DMS53 (cell line): ENCODE results near the gene QRICH2.
"Not testable (repeated sequence)": the region's sequence is repeated elsewhere in the genome, so short reads cannot be mapped to it uniquely, and the experiment has no call there.

Experiments used
- DNase-seq: peaks from one replicate; lab custom pipeline; 2025; lab: John Stamatoyannopoulos, UW

QRICH2 gene

DNA sequence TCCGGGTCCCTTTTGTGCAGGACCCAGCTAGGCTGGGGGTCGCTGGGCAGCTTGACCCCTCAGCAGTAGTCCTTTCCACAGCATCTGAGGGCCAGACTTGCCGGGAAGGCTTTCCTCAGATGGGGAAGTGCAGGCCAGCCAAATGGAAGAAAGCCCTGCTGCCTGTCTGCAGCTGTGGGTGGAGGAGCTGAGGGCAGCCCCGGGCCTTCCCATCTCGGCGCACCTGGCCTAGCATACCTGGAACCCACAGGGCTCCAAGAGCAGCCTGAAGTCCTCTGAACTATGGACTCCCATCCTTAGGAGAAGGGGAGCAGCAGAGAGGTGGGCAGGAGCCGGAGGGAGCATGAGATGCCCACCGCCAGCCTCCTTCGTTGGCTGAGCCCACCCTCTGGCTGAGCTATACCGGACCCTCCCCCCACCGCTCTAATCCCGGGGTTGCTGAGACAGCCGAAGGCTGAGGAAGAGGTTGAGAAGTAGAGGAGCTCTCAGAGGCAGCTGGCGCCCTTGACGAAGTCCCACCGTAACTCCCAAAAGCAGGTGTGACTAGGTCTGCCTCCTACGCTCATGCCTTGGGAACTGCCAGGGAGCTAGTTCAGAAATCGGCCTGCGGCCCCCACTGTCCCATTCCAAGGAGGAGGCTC lies 29.7 kb downstream of the QRICH2 start:
- DNase-seq: no peak

DNA sequence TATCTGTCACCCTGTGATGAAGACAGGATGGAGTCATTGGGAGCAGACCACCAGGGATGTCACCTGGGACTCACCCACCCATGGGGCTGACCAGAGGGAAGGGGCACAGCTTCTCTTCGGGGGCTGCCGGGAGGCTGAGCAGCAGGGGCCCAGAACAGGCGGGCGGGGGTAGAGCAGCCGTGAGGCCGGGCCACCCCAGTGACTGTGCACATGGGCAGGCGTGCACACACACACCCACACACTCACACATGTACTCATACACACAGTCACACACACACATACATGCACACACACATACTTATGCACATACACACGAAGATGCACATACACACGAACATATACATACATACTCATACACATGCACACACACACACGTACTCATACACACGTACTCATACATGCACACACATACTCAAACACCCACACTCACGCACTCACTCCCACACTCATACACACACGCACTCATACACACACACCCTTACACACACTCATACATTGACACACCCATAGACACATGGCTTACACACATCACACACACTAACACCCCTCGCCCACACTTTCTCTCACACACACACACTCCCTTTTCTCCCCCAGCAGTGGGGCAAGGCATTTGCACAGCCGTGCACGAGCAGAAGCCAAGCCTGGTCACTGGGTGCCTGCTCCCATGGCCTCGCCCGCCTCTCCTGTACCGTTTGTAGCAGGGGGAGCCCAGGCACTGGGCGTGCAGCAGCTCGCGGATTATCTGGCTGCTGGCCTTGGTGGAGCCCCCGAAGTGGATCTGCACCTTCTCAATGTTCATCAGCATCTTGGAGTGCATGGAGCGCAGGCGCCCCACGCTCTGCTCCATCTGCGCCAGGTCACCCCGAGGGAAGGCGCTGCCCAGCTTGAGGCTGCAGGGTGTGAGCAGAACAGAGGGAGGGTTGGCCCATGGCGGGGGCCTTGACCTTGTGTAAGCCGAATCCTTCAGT lies 30.5 kb downstream of the QRICH2 start:
- DNase-seq: no peak

DNA sequence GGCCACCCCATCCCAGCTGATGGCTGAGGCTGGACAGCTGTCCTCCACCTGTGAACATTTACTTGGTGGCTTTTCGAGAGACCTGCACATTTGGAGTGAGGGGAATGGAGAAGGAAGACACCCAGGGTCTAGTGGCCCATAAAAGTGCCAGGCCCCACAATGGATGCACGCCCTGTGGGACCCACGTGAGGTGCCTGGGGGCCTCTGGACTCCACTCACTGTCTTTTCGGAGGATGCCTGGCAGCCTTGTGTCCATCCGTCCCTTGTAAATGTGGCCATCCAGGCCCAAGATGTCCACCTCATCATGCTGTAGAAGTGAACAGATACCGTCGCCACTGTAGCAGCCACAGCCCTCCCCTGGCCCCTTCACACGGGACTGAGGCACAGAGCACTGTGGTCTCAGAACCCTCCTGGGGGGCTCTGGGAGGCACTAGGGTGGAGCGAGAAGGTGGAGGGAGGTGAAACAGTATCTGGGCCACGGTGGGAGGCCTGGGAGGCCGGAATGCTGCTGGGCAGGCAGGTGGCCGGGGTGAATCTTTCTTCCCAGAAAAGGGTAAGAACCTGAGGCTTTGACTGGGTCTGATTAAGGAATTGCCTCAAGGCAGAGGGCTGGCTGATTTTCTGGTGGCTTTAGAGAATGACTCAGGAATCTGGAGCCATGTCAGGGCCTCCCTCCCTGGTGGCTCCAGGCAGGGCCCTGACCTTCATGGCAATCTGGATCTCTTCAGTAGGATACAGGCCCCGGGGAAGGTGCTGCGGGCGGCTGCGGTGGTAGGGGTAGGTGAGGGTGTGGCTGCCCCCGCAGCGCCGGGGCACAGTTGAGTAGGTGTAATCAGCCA lies 31.4 kb downstream of the QRICH2 start:
- DNase-seq: no peak

DNA sequence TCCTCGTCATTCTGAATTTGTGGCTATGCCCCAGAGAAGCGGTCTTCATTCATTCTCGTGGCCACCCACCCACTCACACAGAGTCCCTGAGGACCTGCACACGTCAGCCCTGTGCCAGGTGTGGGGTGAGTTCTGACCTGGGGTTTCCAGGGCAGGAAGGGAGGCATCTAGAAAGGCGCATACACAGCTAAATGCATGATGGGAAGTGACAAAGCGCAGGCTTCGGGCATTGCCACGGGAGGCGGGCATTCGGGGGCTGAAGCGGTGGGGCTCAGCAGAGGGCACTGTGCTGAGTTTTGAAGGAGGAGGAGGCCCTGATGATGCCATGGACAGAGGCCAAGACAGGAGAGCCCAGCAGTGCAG lies 32.0 kb downstream of the QRICH2 start:
- no peak for DNase-seq

DNA sequence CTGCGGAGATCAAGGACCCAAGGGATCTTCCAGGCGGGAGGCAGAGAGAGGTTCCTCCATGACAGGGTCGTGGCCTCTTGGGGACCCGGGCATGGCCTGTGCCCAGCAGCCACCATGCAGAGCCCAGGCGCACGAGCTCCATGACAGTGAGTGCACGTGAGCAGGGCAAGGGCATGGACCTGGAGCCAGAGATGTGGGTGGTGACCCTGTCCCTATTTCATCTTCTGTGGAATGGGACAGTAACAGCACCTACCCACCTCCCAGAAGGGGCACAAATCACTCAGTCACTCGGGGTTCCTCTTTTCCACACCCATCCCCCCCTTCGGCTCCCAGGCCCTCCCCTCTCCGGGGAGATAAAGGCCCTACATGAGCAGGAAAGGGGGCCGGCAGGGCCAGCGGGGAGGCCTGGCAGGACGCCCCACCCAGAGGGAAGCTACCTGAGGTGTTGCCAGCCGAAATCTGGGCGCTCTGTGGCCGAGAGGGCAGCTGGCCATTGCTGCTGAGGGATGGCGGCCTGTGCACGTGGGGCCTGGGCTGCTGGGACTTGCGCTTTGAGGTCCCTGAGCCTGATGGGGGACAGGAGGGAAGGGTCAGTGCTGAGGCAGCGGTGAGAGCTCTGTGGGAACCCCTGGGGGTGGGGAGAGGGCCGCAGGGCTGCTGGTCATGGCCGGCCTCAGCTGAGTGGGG lies 32.6 kb downstream of the QRICH2 start:
- DNase-seq: no peak

DNA sequence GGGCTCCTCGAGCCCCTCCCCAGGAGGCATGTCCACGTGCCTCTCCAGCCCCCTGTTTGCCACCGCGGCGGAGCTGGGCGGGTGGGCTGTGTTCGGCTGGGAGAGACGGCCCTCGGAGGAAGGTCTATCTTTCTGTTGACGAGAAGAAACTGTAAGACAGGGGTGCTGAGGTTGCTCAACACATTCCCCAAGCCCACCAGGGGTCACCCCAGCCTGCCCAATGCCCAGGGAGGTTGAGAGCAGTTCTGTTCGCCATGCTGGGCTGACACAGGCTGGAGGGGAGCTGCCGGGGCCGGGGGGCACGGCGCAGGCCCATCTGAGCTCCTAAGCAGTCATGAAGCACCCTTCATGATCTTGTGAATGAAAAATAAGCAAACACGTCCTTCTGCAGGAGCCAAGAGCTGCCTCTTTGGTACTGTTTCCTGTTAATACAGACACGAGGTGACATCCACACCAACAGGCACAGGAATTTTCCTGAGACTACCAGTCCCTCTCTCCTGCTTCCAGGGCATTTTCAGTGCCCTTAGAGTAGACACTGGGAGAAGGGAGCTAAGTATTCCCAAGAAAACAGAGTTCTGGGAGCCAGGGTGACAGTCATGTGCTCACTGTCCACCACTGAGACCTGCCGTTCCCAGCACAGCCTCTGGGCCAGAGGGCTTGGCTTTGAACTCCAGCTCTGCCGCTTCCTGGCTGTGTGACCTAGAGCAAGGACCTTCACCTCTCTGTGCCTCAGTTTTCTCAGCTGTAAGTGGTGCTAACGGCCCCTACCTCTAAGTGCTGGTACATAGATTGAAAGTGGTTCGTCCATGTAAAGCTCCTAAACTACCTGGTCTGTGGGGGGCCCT lies 33.7 kb downstream of the QRICH2 start:
- peak; percentile 53 for DNase-seq

DNA sequence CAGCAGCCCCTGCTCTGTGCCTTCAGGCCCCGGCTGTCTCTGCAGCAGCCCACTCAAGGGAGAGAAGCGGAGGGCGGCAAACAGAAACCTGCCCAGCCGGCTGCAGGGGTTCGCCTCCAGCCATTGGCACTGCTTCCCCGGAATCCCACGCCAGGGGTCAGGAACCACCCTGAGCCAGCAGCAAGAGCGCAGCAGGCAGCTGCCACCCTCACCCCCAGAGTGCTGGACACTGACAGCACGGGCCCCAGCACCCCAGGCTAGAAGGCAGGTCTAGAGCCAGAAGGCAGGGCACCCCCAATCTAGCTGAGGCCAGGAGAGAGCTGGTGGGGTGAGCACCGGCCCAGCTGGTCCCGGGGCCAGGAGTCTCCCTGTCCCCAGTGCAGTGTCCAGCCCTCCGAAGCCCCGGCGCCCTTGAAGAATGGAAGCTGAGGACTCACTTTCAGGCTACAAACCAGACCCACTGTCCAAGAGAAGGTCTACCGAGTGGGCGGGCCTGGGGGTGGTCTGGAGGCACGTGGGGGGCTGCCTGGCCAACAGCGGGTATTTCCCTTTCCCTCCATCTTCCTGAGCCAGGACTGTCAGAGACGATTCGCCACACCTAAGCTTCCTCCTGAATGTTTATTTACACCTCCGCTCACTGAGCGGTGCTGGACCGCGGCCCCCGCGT lies 34.5 kb downstream of the QRICH2 start:
- DNase-seq: peak; percentile 34

DNA sequence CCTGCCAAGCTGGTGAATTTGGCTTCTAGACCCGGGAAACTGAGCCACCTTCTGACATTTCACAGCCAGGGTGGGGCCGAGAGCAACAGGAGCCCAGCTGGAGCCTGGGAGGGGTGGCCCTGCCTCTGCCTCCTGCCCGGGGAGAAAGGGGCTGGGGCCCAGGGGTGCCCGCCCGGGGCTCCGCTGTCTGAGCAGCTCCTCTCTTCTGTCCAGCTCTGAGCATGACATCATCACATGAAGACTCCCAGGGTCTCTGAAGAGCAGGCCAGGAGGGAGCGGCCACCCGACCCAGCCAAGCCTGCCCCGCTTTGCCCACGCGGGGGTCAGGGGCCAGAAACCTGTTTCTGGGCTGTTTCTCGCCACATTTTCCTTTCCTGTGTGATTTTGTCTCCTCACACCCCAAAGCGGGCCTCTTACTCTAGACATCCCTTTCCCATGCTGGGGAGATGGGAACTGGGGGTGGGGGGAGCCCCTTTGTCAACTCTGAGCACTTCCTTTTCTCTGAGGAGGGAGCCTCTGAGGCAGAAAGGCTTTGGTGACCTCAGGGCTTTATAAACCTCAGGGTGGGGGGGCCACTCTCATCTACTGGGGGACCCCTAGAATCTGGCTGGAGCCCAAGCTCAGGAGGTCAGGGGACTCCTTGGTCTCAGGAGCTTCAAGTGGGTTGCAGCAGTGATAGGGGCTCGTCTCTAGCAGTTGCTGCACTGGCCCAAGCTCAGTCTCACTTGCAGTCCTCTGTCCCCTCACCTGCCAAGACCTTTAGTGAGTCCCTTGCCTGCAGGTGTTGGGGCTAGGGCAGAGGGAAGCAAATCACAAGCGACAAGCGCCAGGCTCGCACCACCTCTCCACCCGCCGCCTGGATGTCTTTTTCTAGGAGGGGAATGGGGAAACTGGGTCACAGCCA lies 35.3 kb downstream of the QRICH2 start:
- DNase-seq: peak; percentile 46

DNA sequence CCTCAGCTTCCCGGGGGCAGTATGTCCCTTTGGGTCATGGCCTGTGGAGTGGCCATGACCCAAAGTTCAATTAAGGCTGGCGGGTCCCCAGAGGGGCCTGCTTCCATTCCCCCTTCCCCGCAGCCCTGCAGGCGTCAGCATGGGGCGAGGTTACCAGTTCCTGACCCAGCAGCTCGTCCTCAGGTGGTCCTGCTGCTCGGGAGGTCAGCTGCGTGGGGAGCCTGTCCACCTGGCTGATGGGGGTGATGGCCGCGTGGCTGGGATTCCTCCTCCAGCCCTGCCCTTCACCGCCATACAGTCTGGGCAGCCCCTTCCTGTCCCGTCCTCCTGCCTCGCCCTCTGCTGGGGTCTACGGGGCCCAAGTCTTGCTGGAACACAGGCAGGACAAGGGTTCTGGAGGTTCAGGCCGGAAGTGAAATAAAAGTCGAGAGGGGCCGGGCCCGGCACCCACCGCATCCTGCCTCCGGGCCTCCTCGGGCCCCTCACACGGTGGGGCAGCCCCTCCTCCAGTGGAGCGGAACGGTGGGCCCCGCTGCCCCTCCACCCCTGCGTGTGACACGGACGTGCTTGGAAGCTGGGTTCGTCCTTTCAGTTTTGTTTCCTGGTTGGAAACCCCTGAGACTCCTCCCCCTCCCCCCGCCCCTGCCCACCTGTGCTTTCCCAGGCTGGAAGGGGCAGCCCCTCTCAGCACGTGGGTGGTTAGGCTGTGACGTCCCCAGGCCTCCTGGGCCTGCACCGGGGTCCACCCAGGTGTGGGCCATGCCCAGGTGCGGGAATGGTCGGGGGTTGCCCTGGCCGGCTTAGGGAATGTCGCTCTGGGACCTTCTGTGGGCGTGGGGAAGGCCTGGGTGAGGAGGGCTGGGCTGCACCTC lies 36.2 kb downstream of the QRICH2 start:
- peak; percentile 40 for DNase-seq

DNA sequence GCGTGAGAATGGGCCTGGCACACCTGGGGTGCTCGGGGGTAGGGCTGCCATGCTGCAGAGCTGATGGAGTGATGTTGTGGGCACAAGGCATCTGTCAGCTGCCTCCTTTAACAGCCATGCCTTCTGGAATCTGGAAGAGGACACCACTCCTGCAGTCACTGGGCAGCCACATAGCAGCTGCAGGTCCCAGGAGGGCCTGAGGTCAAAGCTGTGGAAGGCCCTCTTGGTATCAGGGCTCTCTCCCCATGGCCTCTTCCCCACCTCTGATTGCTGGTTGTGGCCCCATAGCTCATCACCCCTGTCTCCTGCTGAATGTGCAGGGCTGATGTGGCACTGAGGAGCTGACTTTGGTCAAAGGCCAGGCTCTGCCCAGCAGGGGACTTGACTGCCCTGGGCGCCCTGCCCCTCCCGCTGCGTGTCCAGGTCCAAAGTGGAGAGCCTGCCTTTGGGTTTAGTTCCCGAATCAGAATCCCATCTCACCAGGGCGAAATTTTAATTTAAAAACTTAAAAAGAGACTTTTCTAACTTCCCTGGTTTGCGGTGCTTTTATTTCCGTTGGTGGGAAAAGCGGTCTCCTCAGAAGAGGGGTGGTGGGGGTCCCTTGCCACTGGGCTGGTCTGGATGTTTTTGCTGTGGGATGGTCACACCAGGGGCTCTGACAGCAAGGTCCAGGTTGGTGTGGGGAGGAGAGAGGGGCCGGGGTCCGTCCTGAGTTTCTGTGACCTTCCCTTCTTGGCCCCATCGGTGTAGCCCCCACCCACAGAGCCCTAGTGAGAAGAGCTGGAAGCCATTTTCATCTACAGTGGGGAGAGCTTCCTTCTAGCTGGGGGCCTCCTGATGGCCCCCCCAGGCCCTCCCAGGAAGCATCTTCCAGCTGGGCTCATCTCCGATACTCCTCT lies 37.1 kb downstream of the QRICH2 start:
- peak; percentile 45 for DNase-seq

DNA sequence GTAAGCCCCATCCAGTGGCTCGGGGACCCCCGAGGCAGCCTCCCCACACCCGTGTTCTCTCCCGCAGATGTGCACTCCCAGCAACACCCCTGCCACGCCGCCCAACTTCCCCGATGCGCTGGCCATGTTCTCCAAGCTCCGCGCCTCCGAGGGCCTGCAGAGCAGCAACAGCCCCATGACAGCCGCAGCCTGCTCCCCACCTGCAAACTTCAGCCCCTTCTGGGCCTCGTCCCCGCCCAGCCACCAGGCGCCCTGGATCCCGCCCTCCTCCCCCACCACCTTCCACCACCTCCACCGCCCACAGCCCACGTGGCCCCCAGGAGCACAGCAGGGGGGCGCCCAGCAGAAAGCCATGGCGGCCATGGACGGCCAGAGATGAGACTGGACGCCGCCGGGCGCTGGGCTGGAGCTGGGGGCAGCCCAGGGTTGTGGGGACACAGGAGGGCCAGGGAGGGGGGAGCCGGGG lies 37.9 kb downstream of the QRICH2 start:
- no peak for DNase-seq

DNA sequence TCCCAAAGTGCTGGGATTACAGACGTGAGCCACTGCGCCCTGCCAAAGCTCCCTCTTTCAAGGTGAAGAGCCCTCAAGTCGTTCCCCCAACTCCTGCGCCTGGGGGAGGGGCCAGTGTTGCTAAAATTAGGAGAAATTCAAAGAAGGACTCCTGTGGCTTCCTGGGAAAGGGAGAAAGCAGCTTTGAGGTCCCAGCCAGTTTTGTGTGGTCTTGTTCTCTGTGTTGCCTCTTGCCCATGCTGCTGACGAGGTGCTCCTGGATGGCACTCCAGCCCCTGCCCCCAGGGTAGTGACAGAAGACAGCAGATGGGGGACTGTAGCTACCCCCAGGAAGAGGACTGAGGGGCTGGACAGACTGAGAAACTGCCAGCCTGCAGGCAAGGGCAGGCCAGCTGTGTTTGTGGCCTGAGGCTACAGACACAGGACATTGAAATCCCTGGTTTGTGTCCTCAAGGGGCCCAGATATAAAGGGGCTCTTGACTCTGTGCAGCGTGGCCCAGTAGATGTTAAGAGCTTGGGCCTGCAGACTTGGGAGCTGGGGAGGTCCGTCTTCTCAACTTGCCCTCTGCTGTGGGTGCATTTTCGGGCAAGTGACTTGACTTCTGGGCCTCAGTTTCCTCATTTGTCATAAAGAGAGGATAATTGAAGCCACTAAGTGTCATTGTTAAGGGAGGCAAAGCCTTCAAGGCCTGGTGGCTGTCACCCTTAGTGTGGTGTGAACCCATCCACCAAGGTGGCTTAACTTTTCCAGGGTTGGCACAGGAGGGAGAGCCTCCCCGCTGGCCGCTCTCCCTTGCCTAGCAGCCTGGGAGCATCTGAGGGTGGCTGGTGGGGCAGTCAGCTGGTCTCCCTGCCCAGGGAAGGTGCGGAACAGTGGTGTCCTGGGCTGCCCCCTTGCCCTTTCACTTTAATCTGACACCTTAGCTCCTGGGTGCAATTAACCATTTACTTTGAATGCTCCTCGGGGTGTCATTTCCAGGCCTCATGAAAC lies 38.8 kb downstream of the QRICH2 start:
- DNase-seq: no peak

DNA sequence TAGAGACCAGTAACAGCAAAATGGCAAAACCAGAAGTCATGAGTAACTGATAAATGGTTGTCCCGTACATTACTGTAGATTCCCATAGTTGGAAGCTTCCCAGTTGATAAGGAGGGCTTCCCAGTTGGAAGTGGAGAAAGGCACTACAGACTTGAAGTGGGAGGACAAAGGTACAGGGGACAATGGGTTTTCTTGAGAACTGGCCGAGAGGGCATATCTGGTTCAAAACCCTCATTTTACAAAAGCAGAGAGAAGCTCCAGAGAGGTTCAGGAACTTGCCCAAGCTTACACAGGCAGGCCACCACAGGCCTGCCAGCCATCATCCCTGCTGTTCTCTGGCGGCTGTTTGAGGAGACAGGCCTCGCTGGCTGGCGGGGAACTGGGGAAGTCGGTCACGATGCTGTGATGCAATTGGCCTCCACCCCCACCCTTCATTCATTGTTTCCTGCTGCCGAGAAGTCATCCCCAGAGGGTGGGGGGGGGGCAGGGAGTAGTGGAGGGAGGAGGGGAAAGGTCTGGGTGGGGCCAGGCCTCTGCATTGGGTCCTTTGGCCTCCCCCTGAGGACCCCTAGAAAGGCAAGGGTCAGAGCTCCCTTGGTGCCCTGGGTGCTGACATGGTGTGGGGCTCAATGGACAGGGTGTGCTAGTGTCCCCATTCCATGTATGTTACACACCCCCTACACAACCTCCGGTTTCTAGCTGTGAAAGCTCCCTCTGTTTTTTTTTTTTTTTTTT lies 39.9 kb downstream of the QRICH2 start:
- DNase-seq: peak; percentile 51

DNA sequence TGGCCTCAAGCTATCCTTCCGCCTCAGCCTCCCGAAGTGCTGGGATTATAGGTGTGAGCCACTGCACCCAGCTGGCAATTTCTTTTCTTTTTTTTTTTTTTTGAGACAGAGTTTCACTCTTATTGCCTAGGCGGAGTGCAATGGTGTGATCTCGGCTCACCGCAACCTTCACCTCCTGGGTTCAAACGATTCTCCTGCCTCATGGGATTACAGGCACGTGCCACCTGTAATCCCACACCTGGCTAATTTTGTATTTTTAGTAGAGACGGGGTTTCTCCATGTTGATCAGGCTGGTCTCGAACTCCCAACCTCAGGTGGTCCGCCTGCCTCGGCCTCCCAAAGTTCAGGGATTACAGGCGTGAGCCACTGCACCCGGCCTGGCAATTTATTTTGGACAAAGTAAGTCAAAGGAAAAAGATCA lies 40.5 kb downstream of the QRICH2 start:
- DNase-seq: not testable (repeated sequence)

DNA sequence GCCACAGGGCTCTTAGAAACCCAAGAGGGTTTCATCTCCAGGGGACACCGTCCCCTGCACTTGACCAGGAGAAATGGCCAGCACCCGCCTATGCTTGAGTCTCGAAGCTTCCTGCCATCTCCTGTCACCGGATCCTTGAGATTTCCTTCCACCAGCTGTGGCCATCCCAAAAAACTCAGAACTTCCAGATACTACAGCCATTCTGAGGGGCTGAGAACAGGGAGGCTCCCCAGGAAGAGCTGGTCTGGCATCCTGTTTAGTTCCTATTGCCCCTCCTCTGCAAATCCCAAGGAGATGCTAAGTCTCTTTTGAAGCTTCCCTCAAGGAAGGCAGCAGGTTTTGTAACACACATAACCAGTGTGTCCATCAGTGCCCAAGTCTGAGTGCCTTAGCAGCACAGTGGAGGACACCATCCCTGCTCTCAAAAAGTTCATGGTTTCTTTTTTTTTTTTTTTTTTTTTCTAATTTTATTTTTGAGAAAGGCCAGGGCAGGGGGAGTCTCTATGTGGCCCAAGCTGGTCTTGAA lies 41.0 kb downstream of the QRICH2 start:
- no peak for DNase-seq
